ENCODE data around the gene SOX10.
"Not testable (repeated sequence)": the region's sequence is repeated elsewhere in the genome, so short reads cannot be mapped to it uniquely, and the experiment has no call there.

SOX10 gene

DNA sequence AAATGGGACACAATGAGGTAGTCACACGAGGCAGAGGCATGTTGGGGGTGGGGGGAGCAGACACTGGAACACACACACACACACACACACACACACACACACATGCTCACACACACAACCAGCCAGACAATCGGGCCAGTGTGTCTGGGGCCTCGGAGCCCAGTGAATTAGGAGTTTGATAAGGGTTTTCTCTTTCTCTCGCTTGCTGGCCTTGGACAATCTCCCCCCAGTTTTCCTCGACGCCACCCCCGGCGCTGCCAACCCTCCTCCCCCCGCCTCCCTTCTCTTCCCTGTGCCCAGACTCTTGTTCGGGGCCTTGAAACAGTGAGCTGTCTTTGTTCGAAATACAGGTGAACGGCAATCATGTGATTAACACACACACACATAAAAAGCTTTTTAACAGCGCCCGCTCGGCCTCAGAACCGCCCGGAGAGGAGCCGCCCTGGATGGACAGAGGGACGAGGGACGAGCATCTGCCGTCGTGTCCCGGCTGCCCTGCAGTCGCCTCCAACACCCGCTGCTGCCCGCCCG, 1.5 kb upstream of the SOX10 start:
- peak; percentile 92 for DNase-seq (ENCODE audit: low spot score)

DNA sequence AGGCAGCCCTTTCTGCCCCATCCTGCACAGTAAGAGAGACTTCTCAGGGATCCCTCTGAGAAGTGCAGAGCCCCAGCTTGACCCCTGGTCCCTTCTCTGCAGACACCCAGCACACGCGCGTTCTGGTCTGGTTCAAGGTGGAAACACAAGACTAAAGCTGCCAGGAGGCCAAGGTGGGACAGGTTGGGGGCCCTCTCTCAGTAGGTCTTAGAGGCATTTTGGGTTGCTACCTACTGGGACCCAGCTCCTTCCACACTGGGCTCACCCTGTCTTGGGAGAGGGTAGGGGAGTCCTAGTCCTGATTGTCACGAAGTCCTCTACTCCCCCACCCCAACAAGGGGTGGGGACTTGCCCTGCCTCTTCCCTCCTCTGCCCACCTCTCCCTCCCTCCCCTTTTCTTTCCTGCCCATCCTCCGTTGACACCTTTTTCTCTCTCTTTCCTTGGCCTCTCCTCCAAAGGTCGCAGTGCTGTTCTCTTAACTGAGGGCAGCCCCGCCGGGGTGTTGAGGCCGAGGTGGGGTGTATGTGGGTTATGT, 763 bp upstream of the SOX10 start:
- DNase-seq (ENCODE audit: low spot score) = no peak

DNA sequence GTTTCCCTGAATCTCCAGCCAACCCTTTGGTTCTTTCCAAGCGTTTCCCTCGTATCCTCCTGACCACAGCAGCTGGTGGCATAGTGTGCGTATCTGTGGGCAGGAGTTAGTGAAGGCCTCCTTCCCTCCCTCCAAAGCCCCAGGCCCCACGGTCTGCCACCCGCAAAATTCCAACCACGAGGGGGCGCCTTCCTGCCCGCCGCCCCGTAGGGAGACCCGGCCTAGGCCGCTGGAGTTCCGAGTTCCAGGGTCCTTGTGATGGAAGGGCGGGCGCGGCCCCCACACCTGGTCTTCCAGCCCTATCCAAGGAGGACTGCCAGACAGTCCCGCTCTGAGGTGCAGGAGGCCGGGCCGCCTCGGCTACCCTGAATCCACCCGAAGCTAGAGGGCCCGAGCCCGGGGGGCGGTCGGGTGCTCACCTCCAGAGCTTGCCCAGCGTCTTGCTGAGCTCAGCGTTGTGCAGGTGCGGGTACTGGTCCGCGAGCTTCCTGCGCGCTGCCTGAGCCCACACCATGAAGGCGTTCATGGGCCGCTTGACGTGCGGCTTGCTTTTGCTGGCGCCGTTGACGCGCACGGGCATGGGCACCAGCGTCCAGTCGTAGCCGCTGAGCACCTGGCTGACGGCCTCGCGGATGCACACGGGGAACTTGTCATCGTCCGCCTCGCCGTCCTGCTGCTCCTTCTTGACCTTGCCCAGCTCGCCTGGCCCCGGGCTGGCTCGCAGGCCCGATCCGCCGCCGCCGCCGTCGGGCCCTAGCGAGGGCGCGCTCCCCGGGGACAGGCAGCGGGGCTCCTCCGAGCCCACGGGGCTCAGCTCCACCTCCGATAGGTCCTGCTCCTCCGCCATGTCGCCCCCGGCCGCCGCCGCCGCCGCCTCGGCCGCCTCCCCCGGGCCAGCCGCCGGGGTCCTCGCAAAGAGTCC, 1.2 kb downstream of the SOX10 start:
- no peak for DNase-seq (ENCODE audit: low spot score)

DNA sequence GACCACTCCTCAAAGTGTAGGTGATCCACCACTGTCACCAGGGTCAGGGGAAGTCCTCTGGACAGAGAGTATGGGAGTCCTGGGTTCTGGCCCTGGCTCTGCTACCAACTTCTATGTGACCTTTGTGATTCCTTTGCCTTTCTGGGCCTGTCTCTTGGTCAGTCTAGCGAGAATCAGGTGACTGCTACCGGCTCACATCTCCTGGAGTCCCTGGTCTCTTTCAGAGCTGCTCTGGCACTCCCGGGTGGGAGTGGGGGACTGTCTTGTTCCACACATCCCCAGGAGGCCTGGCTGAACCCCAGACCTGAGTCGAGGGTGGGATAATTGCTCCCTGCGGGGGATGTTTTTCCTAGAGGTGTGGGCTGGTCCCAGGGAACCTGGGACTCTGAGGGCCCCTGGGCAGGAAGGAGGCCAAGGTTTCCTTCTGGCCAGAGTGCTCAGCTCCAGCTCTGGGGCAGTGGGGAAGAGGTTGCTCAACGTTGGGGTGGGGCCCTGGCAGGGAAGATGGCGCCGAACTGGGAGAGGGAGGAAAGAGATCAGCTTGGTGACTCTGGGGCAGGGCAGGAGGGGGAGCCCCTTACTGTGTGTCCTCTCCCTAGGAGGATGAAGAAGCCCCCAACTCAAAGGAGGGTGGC, 2.1 kb downstream of the SOX10 start:
- no peak for DNase-seq (ENCODE audit: low spot score)

DNA sequence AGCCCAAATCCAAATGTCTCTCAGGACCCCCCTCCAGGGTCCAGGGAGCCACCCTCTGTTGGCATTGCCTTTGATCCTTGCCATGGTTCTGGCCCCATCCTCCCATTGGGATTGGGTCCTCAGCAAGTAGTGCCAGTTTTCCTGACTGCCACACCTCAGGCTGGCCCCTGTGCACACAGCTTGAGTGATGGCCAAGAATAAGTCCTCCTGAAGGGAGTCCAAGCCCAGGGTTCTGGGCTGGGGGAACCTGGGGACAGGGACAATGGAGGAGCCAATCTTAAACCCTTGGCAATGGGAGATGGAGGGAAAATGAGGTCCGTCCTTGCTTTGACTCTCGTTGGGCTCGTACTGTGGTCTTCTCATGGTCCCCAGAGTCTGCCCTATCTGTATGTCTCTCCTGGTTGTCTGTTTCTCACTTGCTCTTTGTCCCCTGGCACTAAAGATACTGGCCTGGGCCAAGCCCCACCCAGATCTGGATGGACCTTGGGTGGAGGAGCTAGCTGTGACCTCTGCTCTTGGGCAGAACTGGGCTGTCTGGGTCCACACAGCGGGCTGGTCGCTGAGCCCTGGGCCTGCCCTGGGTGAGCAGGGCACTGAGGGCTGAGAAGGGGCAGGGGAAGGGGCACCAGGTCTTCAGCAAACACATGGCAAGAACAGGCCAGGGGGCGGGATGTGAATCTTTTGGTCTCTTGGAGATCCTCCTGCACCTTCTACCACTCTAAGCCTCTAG, 2.9 kb downstream of the SOX10 start:
- no peak for DNase-seq (ENCODE audit: low spot score)

DNA sequence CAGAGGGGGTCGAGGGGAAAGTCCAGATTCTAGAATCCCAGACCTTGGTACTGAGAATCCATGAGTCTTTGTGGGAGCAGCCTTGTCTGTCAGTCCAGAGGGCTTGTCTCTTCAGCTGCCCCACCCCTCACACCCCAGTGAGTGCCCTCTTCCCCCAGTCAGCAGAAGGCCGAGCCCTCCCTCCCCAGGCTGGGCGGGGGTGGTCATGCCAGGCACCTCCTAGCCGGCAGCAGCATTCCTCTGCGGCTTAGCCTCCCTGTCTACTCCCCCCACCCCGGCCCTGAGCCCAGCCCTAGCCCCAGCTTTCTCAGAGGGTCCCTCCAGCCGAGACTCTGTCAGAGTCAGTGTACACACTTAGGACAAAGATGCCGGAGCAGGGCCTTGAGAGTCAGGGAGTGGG, 4.6 kb downstream of the SOX10 start:
- no peak for DNase-seq (ENCODE audit: low spot score)

DNA sequence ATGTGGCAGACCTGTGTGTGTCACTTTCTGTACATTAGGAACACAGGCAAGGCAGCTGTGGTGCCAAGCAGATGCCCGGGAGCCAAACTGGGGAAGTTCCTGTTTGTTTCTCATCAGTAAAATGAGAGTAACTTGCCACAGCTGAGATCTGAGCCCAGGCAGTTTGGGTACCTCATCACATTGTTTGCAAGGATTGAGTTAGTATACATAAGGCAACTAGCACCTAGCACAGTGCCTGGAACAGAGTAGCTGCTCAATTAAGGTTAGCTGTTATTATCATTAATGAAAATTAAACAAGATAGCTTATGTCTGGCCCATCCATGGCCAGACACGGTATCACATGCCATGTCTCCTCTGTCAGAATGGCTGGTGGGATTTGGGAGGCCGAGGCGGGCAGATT, 7.8 kb downstream of the SOX10 start:
- DNase-seq (ENCODE audit: low spot score) = no peak

DNA sequence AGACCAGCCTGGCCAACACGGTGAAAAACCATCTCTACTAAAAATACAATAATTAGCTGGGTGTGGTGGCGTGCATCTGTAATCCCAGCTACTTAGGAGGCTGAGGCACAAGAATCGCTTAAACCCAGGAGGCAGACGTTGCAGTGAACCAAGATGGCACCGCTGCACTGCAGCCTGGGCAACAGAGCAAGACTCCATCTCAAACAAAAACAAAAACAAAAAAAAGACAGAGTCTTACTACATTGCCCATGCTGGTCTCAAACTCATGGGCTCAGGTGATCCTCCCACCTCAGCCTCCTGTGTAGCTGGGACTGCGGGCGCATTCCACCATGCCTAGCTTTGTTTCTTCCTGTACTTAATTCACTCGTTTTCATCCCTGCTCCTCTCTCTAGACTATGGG, 8.3 kb downstream of the SOX10 start:
- DNase-seq (ENCODE audit: low spot score) = not testable (repeated sequence)

DNA sequence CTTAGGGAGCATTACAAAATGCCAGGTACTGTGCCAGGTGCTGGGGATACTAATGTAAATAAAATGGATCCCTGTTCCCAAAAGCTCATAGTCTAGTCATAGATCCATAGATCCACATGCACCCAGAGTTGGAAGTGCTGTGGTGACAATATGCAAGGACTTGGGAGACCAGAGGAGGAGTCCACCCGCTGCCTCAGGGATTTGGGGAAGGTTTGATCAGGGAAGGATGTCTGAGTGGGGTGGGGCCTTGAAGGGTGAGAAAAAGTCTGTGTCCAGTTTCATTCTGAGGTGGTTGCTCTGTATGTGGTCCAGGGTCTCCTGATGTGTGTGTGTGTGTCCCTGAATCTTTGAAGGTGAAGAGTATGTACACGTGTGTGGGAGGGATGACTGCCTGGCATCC, 9.2 kb downstream of the SOX10 start:
- no peak for DNase-seq (ENCODE audit: low spot score)

DNA sequence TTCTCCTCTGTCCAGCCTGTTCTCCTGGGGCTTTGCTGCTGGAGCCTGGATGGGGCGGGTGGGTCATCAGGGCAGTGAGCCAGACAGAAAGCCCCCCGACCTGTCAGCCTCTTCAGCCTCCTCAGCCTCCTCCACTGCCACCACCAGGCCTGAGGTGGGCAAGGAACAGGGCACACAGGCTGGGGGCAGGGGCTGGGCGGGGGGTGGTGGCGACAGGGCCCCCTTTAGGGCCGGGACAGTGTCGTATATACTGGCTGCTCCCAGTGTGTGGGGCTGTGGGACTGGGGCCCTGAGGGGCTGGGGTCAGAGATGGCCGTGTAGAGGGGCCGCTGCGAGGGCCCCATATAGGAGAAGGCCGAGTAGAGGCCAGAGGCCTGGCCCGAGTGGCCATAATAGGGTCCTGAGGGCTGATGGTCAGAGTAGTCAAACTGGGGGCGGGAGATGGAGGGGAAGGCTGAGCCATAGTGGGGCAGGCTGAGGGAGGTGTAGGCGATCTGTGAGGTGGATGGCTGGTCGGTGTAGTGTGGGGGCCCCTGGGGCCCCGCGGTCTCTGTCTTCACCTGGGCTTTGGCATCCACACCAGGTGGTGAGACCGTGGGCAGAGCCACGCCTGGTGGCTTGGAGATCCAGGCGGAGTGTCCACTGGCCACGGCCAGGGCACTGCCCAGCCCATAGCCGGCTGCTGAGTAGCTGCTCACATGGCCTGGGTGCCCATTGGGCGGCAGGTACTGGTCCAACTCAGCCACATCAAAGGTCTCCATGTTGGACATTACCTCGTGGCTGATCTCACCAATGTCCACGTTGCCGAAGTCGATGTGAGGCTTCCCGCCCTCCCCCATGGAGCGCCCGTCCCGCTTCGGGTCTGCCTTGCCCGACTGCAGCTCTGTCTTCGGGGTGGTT, 10.8 kb downstream of the SOX10 start:
- DNase-seq (ENCODE audit: low spot score) = no peak

DNA sequence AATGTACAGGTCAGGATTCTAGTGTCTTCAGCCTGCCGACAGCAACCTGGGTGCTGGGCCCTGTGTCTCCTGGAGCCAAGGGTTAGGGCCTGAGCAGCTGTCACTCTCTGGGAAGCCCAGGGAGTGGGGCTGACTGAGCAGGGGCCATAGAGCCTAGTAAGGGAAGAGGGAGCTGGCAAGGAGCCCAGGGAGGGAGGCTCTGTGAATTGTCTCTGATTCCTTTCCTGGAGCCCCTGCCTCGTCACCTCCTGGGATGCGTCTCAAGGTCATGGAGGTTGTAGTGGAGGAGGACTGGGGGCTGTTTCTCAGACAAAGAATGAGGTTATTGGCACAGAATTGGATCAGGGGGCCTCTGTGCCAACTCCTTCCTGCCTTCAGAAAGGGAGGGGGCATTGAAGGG, 11.8 kb downstream of the SOX10 start:
- no peak for DNase-seq (ENCODE audit: low spot score)

DNA sequence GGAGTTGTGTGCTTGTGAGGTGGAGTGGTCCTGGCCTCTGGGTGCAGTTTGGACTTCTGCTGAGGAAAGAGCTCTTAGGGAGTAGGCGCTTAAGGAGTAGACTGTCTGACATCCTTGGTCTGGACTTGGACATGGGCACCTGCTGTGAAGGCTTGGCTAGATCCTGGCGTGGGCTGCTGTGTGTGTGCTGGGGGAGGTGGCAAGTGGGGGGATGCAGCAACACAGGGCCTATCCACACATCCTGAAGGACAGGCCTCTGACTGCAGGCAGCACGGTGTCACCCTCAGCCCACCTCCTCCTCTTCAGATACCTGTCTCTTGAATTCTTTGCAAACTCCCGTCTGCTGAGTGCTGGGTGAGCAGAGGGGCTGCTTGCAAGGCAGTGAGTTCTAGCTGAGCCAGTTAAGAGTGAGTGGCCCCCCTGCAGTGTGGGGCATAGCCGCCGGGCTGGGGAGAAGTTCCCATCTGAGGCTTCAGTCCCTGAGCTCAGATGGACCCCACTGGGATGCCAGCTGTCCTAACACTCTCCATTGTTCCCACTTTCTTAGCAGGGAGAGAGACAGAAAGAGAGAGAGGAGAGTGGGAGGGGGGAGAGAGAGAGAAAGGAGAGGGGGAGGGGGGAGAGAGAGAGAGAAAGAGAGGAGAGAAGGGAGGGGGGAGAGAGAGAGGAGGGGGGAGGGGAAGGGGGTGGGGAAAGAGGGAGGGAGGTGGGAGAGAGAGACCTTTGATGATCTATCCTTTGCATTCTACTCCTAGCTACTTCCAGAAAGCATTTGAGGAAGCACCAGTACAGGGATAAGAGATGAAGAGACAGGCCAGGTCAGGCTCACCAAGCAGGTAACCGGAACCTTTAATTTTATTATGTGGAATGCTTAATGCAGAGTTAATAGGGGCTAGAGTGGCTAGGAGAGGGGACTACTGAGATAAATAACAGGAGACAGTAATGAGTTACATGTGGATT, 12.6 kb downstream of the SOX10 start:
- DNase-seq (ENCODE audit: low spot score) = no peak

DNA sequence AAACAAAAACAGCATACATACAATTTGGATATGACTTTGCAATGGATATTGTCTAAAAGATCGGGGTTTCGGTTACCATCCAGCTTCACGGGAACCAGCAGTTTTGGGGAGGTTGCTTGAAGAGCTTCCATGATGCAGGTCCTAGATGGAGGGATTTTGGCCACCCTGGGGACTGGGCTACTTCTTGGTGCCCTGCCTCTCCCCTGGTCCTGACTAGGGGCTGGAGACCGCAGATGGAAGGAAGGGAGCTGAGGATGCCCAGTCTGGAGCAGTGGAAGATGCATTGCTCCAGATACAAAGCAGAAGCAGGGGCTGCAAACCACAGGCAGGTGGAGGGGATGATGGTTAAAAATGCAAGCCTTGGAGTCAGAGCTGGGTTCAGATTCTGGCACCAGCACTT, 13.5 kb downstream of the SOX10 start:
- no peak for DNase-seq (ENCODE audit: low spot score)

DNA sequence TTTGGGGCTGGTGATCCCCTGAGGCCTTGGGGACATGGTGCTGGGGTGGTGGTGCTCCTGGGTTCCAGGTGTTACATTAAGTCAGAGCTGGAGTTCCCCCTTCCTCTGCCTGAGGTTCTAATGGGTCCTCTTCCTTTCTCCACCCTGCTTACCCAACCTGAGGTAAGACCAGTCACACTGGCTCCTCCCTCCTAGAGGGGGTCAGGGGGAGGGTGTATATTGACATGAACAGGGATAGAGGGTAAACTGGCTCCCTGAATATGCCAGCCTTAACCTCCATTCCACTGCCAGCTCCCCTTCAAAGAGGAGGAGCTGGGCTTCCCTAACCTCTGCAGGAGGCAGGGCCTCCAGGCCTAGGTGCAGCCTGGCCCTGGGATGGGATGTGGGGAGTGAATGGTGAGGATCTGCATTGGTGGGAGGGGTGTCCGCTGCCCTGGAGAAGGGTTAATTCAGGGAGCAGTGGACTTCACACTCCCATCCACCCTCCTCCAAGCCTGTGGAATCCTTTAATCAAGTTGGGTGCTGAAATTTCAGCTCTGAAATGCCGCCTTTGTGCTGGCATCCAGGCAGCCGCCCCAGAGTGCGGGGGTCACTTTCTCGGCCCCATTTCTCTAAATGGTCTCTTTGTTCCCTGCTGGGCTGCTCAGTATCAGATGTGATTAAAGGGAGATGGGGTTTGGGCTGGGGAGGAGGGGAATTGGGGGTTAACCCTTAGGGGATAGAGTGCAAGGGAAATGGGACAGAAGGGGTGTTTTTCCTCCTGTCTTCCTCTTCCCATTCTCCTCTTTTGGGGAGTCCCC, 15.7 kb downstream of the SOX10 start:
- peak; percentile 85 for DNase-seq (ENCODE audit: low spot score)

DNA sequence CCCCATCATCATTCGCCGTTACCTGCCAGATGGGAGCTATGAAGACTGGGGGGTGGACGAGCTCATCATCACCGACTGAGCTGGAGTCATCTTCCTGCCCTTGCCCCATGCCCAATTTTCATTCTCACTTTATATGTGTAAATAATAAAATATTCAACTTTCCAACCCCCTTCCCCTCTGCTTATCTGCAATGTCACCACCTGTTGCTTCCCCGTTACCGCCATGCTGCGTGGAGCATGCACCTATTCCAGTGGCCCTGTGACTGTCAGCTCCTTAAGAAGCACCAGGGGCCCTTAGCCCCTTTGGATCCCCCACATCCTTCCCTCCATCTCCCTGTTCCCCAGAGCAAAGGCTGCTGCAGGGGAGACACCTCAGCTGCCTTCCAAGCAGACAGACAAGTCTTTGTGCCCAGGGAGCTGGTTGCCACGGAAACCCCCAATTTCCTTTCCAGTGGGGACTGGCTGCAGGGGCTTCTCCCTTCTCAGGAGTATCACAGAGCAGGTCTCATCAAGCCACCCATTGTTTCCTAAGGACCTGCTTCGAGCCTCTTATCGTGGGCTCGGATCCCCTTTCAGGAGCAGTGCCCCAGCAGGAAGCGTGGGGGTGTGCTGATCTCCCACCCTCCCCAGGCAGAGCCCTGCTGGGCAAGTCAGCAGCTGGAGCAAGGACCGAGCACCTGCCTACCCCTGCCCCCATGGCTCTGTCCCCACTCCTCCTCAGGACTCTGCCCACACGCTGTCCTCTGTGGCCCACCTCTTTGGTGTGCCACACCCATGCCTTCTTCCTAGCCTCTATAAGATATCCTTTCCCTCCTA, 16.5 kb downstream of the SOX10 start:
- peak; percentile 54 for DNase-seq (ENCODE audit: low spot score)

DNA sequence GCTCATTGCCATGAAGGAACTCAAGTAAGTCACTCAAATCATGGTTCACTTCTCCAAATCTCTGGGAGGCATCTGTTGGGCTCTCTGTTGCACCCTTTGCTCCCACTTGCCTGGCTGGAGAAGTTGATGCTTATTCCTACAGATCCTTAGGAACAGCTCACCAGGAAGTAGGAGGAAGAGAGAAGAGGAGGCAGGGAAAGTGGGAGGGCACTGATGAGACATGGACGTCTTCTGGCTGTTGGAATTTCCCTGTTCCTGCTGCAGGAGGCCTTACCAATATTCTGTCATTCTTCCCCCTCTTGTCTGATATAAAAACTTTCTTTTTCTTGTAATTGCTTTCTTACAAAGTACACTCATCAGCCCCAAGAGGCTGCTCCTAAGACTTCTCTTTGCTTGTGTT, 17.2 kb downstream of the SOX10 start:
- DNase-seq (ENCODE audit: low spot score) = no peak

DNA sequence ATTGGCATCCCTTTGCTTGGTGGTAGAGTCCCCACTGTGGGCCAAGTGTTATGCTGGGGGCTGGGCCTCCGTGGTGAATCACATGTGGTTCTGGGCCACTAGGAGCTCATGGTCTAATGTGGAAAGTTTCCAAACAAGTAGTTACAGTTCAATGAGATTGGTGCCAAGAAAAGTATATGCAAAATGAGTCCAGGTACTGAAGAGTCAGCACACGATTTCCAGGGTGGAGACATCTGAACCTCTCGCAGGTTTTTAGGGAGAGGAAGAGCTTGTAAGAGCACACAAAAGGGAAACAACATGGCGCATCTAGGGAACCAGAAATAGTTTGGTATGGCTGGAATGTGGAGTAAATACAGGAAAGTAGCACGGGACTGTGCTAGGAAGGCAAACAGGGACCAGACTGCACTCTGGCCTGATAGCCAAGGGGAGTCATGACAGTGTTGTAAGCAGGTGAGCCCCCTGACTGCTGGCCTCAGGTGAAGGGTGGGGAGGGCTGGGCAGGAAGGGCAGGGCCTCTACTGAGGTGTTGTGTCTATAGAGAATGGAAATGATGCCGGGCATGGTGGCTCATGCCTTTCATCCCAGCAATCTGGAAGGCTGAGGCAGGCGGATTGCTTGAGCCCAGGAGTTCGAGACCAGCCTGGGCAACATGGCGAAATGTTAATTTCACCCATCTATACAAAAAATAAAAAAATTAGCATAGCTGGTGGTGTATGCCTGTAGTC, 18.3 kb downstream of the SOX10 start:
- no peak for DNase-seq (ENCODE audit: low spot score)

DNA sequence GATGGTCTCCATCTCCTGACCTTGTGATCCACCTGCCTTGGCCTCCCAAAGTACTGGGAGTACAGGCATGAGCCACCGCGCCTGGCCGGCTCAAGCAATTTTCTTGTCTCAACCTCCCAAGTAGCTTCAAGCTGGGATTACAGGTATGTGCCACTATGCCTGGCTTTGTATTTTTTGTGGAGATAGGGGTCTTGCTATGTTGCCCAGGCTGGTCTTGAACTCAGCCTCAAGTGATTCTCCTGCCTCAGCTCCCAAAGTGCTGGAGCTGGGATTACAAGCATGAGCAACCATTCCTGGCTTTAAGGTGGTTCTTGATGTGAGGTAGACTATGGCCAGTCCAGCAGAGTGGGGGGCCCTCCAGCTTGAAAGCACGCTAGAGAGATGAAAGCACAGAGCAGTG, 23.3 kb downstream of the SOX10 start:
- DNase-seq (ENCODE audit: low spot score) = no peak

Data from Ammon's horn (tissue), 1 donor.